Measurements from ENCODE around the gene EPHB2. TPM values are rescaled to one million over a fixed set of nuclear protein-coding genes. Genes with fewer than 3 reads are reported as not detected.

EPHB2 gene
- total and polyA plus RNA-seq, 2 donors (not counting 3 experiments of a cell fraction or from before 2014, with no cell fraction given): 50.8 to 69.1 TPM

GRCh38 chr1:22854688-22855565 is 144.3 kb downstream of the EPHB2 start:
- DNase-seq (ENCODE audit: low read depth, low spot score) (no peak), FAIRE-seq (no peak)
- Histone ChIP-seq H3K4me2 (ENCODE audit: insufficient read depth, low read length) (no peak overlapping the region), H2AFZ (ENCODE audit: low read depth, low read length) (no peak overlapping the region), H3K36me3 (ENCODE audit: control insufficient read depth in 2 of 2, extremely low read depth in 1 of 2, insufficient read depth in 2 of 2, low read length in 2 of 2) (no peaks in the 10 kb centered on the region), H3K27ac (ENCODE audit: insufficient read depth, low read depth, low read length) (no peak overlapping the region), H3K9ac (replicated peaks; ENCODE audit: extremely low read depth, insufficient read depth, low read length) (no peak overlapping the region), H3K9me1 (replicated peaks; ENCODE audit: control insufficient read depth, extremely low read depth, insufficient read depth, low read length) (no peaks in the 10 kb centered on the region), H3K79me2 (ENCODE audit: control insufficient read depth, insufficient read depth, low read length) (no peaks in the 10 kb centered on the region), H3K4me1 (ENCODE audit: control insufficient read depth, extremely low read depth, insufficient read depth, low read length) (peaks cover 9% of the 10 kb centered on the region), H4K20me1 (replicated peaks; ENCODE audit: control insufficient read depth, extremely low read depth, insufficient read depth, low read length) (no peaks in the 10 kb centered on the region), H3K4me3 (replicated peaks in 1 of 3; ENCODE audit: insufficient read depth in 1 of 3, low read depth in 1 of 3, low read length in 3 of 3) (no peak overlapping the region), H3K9me3 (replicated peaks; ENCODE audit: control insufficient read depth, insufficient read depth, low read length) (no peaks in the 10 kb centered on the region), H3K27me3 (ENCODE audit: control insufficient read depth in 2 of 2, insufficient read depth in 2 of 2, low read length in 2 of 2) (no peaks in the 10 kb centered on the region)
- intact Hi-C loops (cut with micrococcal nuclease): no loop called here
- CTCF ChIA-PET: interaction anchor here (5.9 kb wide), 1 partner anchor 150 kb away, joined by 37 read pairs; no protein-coding TSS in a partner anchor
- no peak for TF ChIP-seq FOS (IDR thresholded peaks at IDR 0.05; ENCODE audit: borderline replicate concordance, insufficient read depth, low read length)
- no peak for TF ChIP-seq GATA2 (IDR thresholded peaks at IDR 0.05; ENCODE audit: insufficient read depth, insufficient read length, low read depth, low read length)
- TF ChIP-seq MYC (IDR thresholded peaks at IDR 0.05; ENCODE audit: low read depth, low read length): no peak
- no peak for TF ChIP-seq JUN (IDR thresholded peaks at IDR 0.05; ENCODE audit: borderline replicate concordance, insufficient read depth, insufficient read length, low read depth)
- no peak for TF ChIP-seq CTCF (IDR thresholded peaks at IDR 0.05; ENCODE audit: extremely low read depth in 1 of 2, insufficient read depth in 1 of 2, low read depth in 1 of 2, low read length in 2 of 2)
- dilution Hi-C loops (cut with MboI; ENCODE audit: extremely low pct_ligation_motif_present, low sequenced_read_pairs): no loop called here
- no TSS peak for BruUV-seq (replicated peaks)
- POLR2A ChIA-PET: no interaction called here
